IMR-90 (cell line): Measurements from ENCODE around the gene FUT4. TPM values are rescaled to one million over a fixed set of nuclear protein-coding genes. Genes with fewer than 3 reads are reported as not detected.

Experiments used
- ATAC-seq: fragments of 200-7000 bp; cut with Tn5 transposase; 2 replicates; pipeline ENCODE4 v1.9.1; 2020; ENCODE audit warnings: low read depth, mild to moderate bottlenecking, moderate library complexity
- BruUV-seq: library from RNA; stranded (reverse); fragments of 400-500 nt; replicated peaks from 2 replicates; lab custom pipeline; 2021; lab: Mats Ljungman, UMichigan
- CTCF ChIA-PET: fragments of 300-600 bp; formaldehyde crosslinking; extraction: SDS; loops from one replicate; lab custom pipeline; 2021; ENCODE audit warnings: antibody characterized with exemption; lab: Yijun Ruan, JAX
- POLR2A ChIA-PET: fragments of 300-600 bp; sonication (Branson Sonifier 250); formaldehyde crosslinking; loops from one replicate; lab custom pipeline; 2022; ENCODE audit warnings: antibody characterized with exemption; ENCODE audit not compliant: unreplicated experiment; lab: Charles Lee
- DNase-seq: peaks from one replicate; pipeline ENCODE4 v3.0.0; 2013
- H2AFZ ChIP-seq: replicated peaks from 2 replicates; pipeline ENCODE3; 2013; ENCODE audit warnings: low read length, mild to moderate bottlenecking; ENCODE audit not compliant: poor library complexity
- H2AK5ac ChIP-seq: 2 replicates; pipeline ENCODE4 v1.6.1; 2013; ENCODE audit warnings: low read depth, low read length, inconsistent platforms
- H2AK9ac ChIP-seq: replicated peaks from 2 replicates; pipeline ENCODE3; 2013; ENCODE audit warnings: mild to moderate bottlenecking, low read depth, low read length, moderate library complexity; ENCODE audit not compliant: poor library complexity
- H2BK120ac ChIP-seq: 2 replicates; pipeline ENCODE4 v1.6.1; 2013; ENCODE audit warnings: low read depth, low read length, inconsistent platforms
- H2BK15ac ChIP-seq: 3 replicates; pipeline ENCODE4 v1.6.1; 2013; ENCODE audit warnings: low read depth, low read length, inconsistent platforms
- H2BK20ac ChIP-seq: 2 replicates; pipeline ENCODE4 v1.6.1; 2013; ENCODE audit warnings: low read depth, mild to moderate bottlenecking, inconsistent platforms, low read length, moderate library complexity
- H2BK5ac ChIP-seq: 2 replicates; pipeline ENCODE4 v1.6.1; 2013; ENCODE audit warnings: mild to moderate bottlenecking, low read depth, low read length, inconsistent platforms; ENCODE audit not compliant: poor library complexity, severe bottlenecking
- H3K14ac ChIP-seq: replicated peaks from 2 replicates; pipeline ENCODE4 v1.6.1; 2013; ENCODE audit warnings: low read depth, low read length, inconsistent platforms
- H3K18ac ChIP-seq: 2 replicates; pipeline ENCODE4 v1.6.1; 2013; ENCODE audit warnings: low read depth, low read length, control low read depth
- H3K23ac ChIP-seq: 2 replicates; pipeline ENCODE4 v1.6.1; 2013; ENCODE audit warnings: low read depth, low read length, inconsistent platforms
- H3K27ac ChIP-seq: 2 replicates; pipeline ENCODE4 v1.5.1; 2013; ENCODE audit warnings: mild to moderate bottlenecking, control low read depth, low read length; ENCODE audit not compliant: insufficient read depth
- H3K27me3 ChIP-seq: 2 replicates; pipeline ENCODE4 v1.6.1; 2013; ENCODE audit warnings: low read length; ENCODE audit not compliant: control insufficient read depth, insufficient read depth
- H3K36me3 ChIP-seq: 2 replicates; pipeline ENCODE4 v1.6.1; 2013; ENCODE audit warnings: low read length, mixed read lengths; ENCODE audit not compliant: control insufficient read depth, insufficient read depth
- H3K4ac ChIP-seq: 2 replicates; pipeline ENCODE4 v1.6.1; 2013; ENCODE audit warnings: low read depth, low read length, inconsistent platforms
- H3K4me1 ChIP-seq: 2 replicates; pipeline ENCODE4 v1.6.1; 2013; ENCODE audit warnings: low read length, mixed read lengths; ENCODE audit not compliant: control insufficient read depth, insufficient read depth
- H3K4me2 ChIP-seq: 2 replicates; pipeline ENCODE4 v1.6.1; 2013; ENCODE audit warnings: low read depth, mild to moderate bottlenecking, control low read depth, low read length, moderate library complexity
- H3K4me3 ChIP-seq: 2 replicates; pipeline ENCODE4 v1.5.1; 2013; ENCODE audit warnings: low read depth, mild to moderate bottlenecking, control low read depth, low read length, moderate library complexity; ENCODE audit not compliant: insufficient read depth
- H3K56ac ChIP-seq: 2 replicates; pipeline ENCODE4 v1.6.1; 2013; ENCODE audit warnings: low read length, inconsistent platforms; ENCODE audit not compliant: insufficient read depth; ENCODE audit errors: extremely low read depth
- H3K79me1 ChIP-seq, 2 experiments: 2 replicates each; pipeline ENCODE4 v1.6.1; 2013; ENCODE audit warnings: low read length in 2 of 2, inconsistent platforms in 1 of 2, low read depth in 1 of 2
- H3K9ac ChIP-seq: 2 replicates; pipeline ENCODE4 v1.6.1; 2013; ENCODE audit warnings: low read depth, low read length, control low read depth
- H3K9me1 ChIP-seq: 2 replicates; pipeline ENCODE4 v1.6.1; 2013; ENCODE audit warnings: low read length, inconsistent platforms; ENCODE audit not compliant: insufficient read depth
- H3K9me3 ChIP-seq: 2 replicates; pipeline ENCODE4 v1.6.1; 2013; ENCODE audit warnings: low read length; ENCODE audit not compliant: control insufficient read depth, insufficient read depth
- H4K20me1 ChIP-seq: 2 replicates; pipeline ENCODE4 v1.6.1; 2013; ENCODE audit warnings: low read length, inconsistent platforms; ENCODE audit not compliant: insufficient read depth
- H4K5ac ChIP-seq: 2 replicates; pipeline ENCODE4 v1.6.1; 2013; ENCODE audit warnings: mild to moderate bottlenecking, low read depth, low read length, control low read depth
- H4K8ac ChIP-seq, 2 experiments: 2 replicates each; pipeline ENCODE4 v1.6.1; 2013; ENCODE audit warnings: low read depth in 2 of 2, low read length in 2 of 2, control low read depth in 1 of 2, inconsistent platforms in 1 of 2
- H4K91ac ChIP-seq: 2 replicates; pipeline ENCODE4 v1.6.1; 2013; ENCODE audit warnings: low read depth, low read length, inconsistent platforms; ENCODE audit not compliant: insufficient read depth
- CHD1 ChIP-seq: IDR thresholded peaks from 2 replicates; pipeline ENCODE4 v1.6.1; 2012; ENCODE audit warnings: low read depth, low read length, improper control_type of control experiment
- MAFK ChIP-seq: IDR thresholded peaks from 2 replicates; pipeline ENCODE4 v1.6.1; 2012; ENCODE audit warnings: low read depth, low read length, improper control_type of control experiment
- MXI1 ChIP-seq: IDR thresholded peaks from 2 replicates; pipeline ENCODE4 v1.6.1; 2012; ENCODE audit warnings: low read depth, mild to moderate bottlenecking, low read length, moderate library complexity, borderline replicate concordance
- NFE2L2 ChIP-seq: fragments of 150-350 bp; IDR thresholded peaks from 2 replicates; pipeline ENCODE4 v1.6.1; 2016; ENCODE audit warnings: low read depth, mild to moderate bottlenecking, low read length
- POLR2A ChIP-seq: IDR thresholded peaks from 2 replicates; pipeline ENCODE4 v1.6.1; 2012; ENCODE audit warnings: mild to moderate bottlenecking, low read depth, low read length
- RAD21 ChIP-seq: IDR thresholded peaks from 2 replicates; pipeline ENCODE4 v1.6.1; 2012; ENCODE audit warnings: low read length, improper control_type of control experiment
- RCOR1 ChIP-seq: IDR thresholded peaks from 2 replicates; pipeline ENCODE4 v1.6.1; 2012; ENCODE audit warnings: mild to moderate bottlenecking, low read length, improper control_type of control experiment; ENCODE audit not compliant: insufficient replicate concordance
- RFX5 ChIP-seq: IDR thresholded peaks from 2 replicates; pipeline ENCODE4 v1.8.0; 2012; ENCODE audit warnings: low read depth, mild to moderate bottlenecking, low read length, moderate library complexity
- WGBS, 2 experiments: methylation state at CpG; one replicate each; pipeline versions ENCODE4 v1.1.5 to v1.1.7; 2013; ENCODE audit warnings: missing lambda C conversion rate in 2 of 2; ENCODE audit not compliant: insufficient read length in 1 of 2; ENCODE audit errors: extremely low coverage in 2 of 2; 5-methylcytosine and 5-hydroxymethylcytosine counted together
- dilution Hi-C: fragments of 300-500 bp; cut with HindIII; formaldehyde crosslinking; loops from one replicate; pipeline ENCODE4 v1.14.3; 2018; ENCODE audit warnings: low sequenced_read_pairs; ENCODE audit not compliant: unreplicated experiment
- in situ Hi-C: fragments of 300-500 bp; cut with MboI; formaldehyde crosslinking; loops from 3 replicates; pipeline ENCODE4 v1.14.3; 2019; ENCODE audit warnings: low sequenced_read_pairs, inconsistent platforms, mixed read lengths
- intact Hi-C: fragments of 100-400 bp; cut with micrococcal nuclease; formaldehyde crosslinking; loops from 2 replicates; pipeline ENCODE4 v1.10.0; 2022
- polyA plus RNA-seq, 3 experiments: library from polyadenylated mRNA; depleted of rRNA; stranded (reverse); fragments of >200 nt; gene quantifications; 2 replicates each; pipeline ENCODE4 v1.2.3, GENCODE V29; 2012; ENCODE audit warnings: low replicate concordance in 1 of 3
- total RNA-seq: library from RNA; depleted of rRNA; stranded (reverse); fragments of >200 nt; gene quantifications from 2 replicates; pipeline ENCODE4 v1.2.3, GENCODE V29; 2012
- TF ChIP-seq, protein P1 (sequence below): fragments of 150-350 bp; IDR thresholded peaks from 2 replicates; pipeline ENCODE4 v1.6.1; 2016; ENCODE audit warnings: low read depth, mild to moderate bottlenecking, low read length, moderate library complexity, borderline replicate concordance
- TF ChIP-seq, protein P2 (sequence below): conservative IDR thresholded peaks from 2 replicates; pipeline ENCODE4 v1.5.1; 2012; ENCODE audit warnings: mild to moderate bottlenecking, low read depth, low read length, improper control_type of control experiment
- TF ChIP-seq, protein P3 (sequence below): fragments of 150-350 bp; IDR thresholded peaks from 2 replicates; pipeline ENCODE4 v1.6.1; 2017; ENCODE audit warnings: mild to moderate bottlenecking, antibody characterized with exemption, low read length, low read depth

The FUT4 gene
- total and polyA plus RNA-seq, 2 of the 4 experiments (the other 2 are of a cell fraction) = 2.2 to 2.4 TPM

DNA sequence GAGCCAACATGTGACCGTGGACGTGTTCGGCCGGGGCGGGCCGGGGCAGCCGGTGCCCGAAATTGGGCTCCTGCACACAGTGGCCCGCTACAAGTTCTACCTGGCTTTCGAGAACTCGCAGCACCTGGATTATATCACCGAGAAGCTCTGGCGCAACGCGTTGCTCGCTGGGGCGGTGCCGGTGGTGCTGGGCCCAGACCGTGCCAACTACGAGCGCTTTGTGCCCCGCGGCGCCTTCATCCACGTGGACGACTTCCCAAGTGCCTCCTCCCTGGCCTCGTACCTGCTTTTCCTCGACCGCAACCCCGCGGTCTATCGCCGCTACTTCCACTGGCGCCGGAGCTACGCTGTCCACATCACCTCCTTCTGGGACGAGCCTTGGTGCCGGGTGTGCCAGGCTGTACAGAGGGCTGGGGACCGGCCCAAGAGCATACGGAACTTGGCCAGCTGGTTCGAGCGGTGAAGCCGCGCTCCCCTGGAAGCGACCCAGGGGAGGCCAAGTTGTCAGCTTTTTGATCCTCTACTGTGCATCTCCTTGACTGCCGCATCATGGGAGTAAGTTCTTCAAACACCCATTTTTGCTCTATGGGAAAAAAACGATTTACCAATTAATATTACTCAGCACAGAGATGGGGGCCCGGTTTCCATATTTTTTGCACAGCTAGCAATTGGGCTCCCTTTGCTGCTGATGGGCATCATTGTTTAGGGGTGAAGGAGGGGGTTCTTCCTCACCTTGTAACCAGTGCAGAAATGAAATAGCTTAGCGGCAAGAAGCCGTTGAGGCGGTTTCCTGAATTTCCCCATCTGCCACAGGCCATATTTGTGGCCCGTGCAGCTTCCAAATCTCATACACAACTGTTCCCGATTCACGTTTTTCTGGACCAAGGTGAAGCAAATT is 1.8 kb downstream of the FUT4 start (continued):
- TF ChIP-seq, protein P1, sequence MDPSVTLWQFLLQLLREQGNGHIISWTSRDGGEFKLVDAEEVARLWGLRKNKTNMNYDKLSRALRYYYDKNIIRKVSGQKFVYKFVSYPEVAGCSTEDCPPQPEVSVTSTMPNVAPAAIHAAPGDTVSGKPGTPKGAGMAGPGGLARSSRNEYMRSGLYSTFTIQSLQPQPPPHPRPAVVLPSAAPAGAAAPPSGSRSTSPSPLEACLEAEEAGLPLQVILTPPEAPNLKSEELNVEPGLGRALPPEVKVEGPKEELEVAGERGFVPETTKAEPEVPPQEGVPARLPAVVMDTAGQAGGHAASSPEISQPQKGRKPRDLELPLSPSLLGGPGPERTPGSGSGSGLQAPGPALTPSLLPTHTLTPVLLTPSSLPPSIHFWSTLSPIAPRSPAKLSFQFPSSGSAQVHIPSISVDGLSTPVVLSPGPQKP = no peak
- no peak for TF ChIP-seq POLR2A
- no peak for TF ChIP-seq CHD1

DNA sequence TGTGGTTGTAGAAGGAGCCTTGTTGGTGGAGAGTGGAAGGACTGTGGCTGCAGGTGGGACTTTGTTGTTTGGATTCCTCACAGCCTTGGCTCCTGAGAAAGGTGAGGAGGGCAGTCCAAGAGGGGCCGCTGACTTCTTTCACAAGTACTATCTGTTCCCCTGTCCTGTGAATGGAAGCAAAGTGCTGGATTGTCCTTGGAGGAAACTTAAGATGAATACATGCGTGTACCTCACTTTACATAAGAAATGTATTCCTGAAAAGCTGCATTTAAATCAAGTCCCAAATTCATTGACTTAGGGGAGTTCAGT is 2.4 kb downstream of the FUT4 start:
- Histone ChIP-seq H3K27me3 (no peaks in the 10 kb centered on the region), H3K9ac (no peak overlapping the region), H3K9me1 (peaks cover 8% of the 10 kb centered on the region), H3K4ac (no peak overlapping the region), H3K9me3 (no peaks in the 10 kb centered on the region), H2BK20ac (no peak overlapping the region), H3K4me3 (no peak overlapping the region), H3K4me2 (peak overlapping the region; percentile 47), H2AK9ac (peak overlapping the region; percentile 47), H4K5ac (no peak overlapping the region), H3K14ac (no peak overlapping the region), H4K91ac (no peak overlapping the region), H3K23ac (peak overlapping the region; percentile 29), H3K27ac (no peak overlapping the region), H3K18ac (no peak overlapping the region), H3K36me3 (peaks cover 2% of the 10 kb centered on the region; the same call in 1 of the 2 replicates), H2BK120ac (no peak overlapping the region), H2BK15ac (no peak overlapping the region), H3K79me1 (peaks cover 12 to 39% of the 10 kb centered on the region in 2 experiments), H2AFZ (no peak overlapping the region), H2AK5ac (0 out of 2 replicates have a peak overlapping the region, but pooled peaks have one; percentile 14), H4K8ac (no peak overlapping the region), H2BK5ac (no peak overlapping the region), H4K20me1 (peaks cover 10% of the 10 kb centered on the region; the same call in 1 of the 2 replicates), H3K56ac (no peak overlapping the region), H3K4me1 (peaks cover 6% of the 10 kb centered on the region)
- intact Hi-C loops (no loop called here), dilution Hi-C loops (no loop called here), in situ Hi-C loops (no loop called here)
- no peak for DNase-seq
- no TSS peak for BruUV-seq
- no CpG with 5 or more reads among the region's 2 CpGs for WGBS, 2 experiments
- ChIA-PET CTCF (no interaction called here), POLR2A (no interaction called here)
- no peak for ATAC-seq
- TF ChIP-seq CHD1 (no peak), RFX5 (no peak), NFE2L2 (no peak), RCOR1 (no peak), MAFK (no peak), MXI1 (no peak), RAD21 (no peak)
- TF ChIP-seq, protein P2, sequence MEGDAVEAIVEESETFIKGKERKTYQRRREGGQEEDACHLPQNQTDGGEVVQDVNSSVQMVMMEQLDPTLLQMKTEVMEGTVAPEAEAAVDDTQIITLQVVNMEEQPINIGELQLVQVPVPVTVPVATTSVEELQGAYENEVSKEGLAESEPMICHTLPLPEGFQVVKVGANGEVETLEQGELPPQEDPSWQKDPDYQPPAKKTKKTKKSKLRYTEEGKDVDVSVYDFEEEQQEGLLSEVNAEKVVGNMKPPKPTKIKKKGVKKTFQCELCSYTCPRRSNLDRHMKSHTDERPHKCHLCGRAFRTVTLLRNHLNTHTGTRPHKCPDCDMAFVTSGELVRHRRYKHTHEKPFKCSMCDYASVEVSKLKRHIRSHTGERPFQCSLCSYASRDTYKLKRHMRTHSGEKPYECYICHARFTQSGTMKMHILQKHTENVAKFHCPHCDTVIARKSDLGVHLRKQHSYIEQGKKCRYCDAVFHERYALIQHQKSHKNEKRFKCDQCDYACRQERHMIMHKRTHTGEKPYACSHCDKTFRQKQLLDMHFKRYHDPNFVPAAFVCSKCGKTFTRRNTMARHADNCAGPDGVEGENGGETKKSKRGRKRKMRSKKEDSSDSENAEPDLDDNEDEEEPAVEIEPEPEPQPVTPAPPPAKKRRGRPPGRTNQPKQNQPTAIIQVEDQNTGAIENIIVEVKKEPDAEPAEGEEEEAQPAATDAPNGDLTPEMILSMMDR = no peak
- TF ChIP-seq, protein P3, sequence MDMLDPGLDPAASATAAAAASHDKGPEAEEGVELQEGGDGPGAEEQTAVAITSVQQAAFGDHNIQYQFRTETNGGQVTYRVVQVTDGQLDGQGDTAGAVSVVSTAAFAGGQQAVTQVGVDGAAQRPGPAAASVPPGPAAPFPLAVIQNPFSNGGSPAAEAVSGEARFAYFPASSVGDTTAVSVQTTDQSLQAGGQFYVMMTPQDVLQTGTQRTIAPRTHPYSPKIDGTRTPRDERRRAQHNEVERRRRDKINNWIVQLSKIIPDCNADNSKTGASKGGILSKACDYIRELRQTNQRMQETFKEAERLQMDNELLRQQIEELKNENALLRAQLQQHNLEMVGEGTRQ = no peak
